Neural cell (in vitro differentiated cells): ENCODE data around the gene ST3GAL4. TPM values are rescaled to one million over a fixed set of nuclear protein-coding genes. Genes with fewer than 3 reads are reported as not detected.

Experiments used
- H2AFZ ChIP-seq: fragments of 200-600, 300-800 bp; sonication (generic), shearing (Covaris generic); 2 replicates; pipeline ENCODE4 v1.6.0; 2014; ENCODE audit warnings: low read depth, mild to moderate bottlenecking, antibody characterized with exemption, low read length, moderate library complexity
- H3F3A ChIP-seq: fragments of 200-600 bp; shearing (Covaris generic); 2 replicates; pipeline ENCODE4 v1.6.1; 2016; ENCODE audit warnings: mild to moderate bottlenecking, moderate library complexity, mixed read lengths, antibody characterized with exemption, low read length; ENCODE audit not compliant: insufficient read depth, poor library complexity, severe bottlenecking
- H3K27ac ChIP-seq: fragments of 200-600, 300-800 bp; sonication (generic), shearing (Covaris generic); 2 replicates; pipeline ENCODE4 v1.5.1; 2014; ENCODE audit warnings: mild to moderate bottlenecking, low read length, moderate library complexity
- H3K27me3 ChIP-seq: fragments of 300-800, 200-600 bp; sonication (generic), shearing (Covaris generic); 2 replicates; pipeline ENCODE4 v1.6.0; 2014; ENCODE audit warnings: mild to moderate bottlenecking, low read depth, low read length, moderate library complexity; ENCODE audit not compliant: insufficient read depth
- H3K36me3 ChIP-seq: fragments of 300-800, 200-600 bp; sonication (generic), shearing (Covaris generic); 2 replicates; pipeline ENCODE4 v1.5.1; 2014; ENCODE audit warnings: mild to moderate bottlenecking, antibody characterized with exemption, low read length, moderate library complexity; ENCODE audit not compliant: insufficient read depth
- H3K4me2 ChIP-seq: fragments of 300-800, 200-600 bp; sonication (generic), shearing (Covaris generic); 2 replicates; pipeline ENCODE4 v1.6.0; 2014; ENCODE audit warnings: mild to moderate bottlenecking, low read length
- H3K4me3 ChIP-seq: fragments of 300-800, 200-600 bp; sonication (generic), shearing (Covaris generic); 2 replicates; pipeline ENCODE4 v1.5.1; 2014; ENCODE audit warnings: mild to moderate bottlenecking, low read length, moderate library complexity
- H3K79me2 ChIP-seq: fragments of 200-600 bp; shearing (Covaris generic); replicated peaks from 2 replicates; pipeline ENCODE4 v1.6.0; 2014; ENCODE audit warnings: mild to moderate bottlenecking, low read length, moderate library complexity; ENCODE audit not compliant: insufficient read depth
- H3K9ac ChIP-seq: fragments of 300-800, 200-600 bp; sonication (generic), shearing (Covaris generic); 2 replicates; pipeline ENCODE4 v1.6.1; 2016; ENCODE audit warnings: mild to moderate bottlenecking, low read length, mixed read lengths
- H3K9me2 ChIP-seq: fragments of 200-600 bp; shearing (Covaris generic); 2 replicates; pipeline ENCODE4 v1.6.1; 2016; ENCODE audit warnings: mild to moderate bottlenecking, low read length, mixed read lengths; ENCODE audit not compliant: insufficient read depth
- H3K9me3 ChIP-seq: fragments of 200-600, 300-800 bp; sonication (generic), shearing (Covaris generic); 2 replicates; pipeline ENCODE4 v1.6.1; 2016; ENCODE audit warnings: mild to moderate bottlenecking, mixed run types, low read length, moderate library complexity, mixed read lengths
- H4K20me1 ChIP-seq: fragments of 200-600 bp; shearing (Covaris generic); 2 replicates; pipeline ENCODE4 v1.6.1; 2016; ENCODE audit warnings: mild to moderate bottlenecking, mixed run types; ENCODE audit not compliant: insufficient read depth
- CTCF ChIP-seq: fragments of 450-650 bp; IDR thresholded peaks from 2 replicates; pipeline ENCODE4 v1.5.1; 2014; ENCODE audit warnings: antibody characterized with exemption, mild to moderate bottlenecking, moderate library complexity; ENCODE audit not compliant: poor library complexity, severe bottlenecking
- EP300 ChIP-seq: fragments of 450-650 bp; conservative IDR thresholded peaks from 2 replicates; pipeline ENCODE4 v1.6.1; 2014; ENCODE audit warnings: antibody characterized with exemption, mild to moderate bottlenecking, moderate library complexity; ENCODE audit not compliant: poor library complexity, severe bottlenecking
- EZH2 ChIP-seq: fragments of 200-600, 300-800 bp; shearing (Covaris generic), sonication (generic); IDR thresholded peaks from 2 replicates; pipeline ENCODE4 v1.6.1; 2014; ENCODE audit warnings: antibody characterized with exemption, low read length, borderline replicate concordance, mild to moderate bottlenecking; ENCODE audit not compliant: insufficient read depth, poor library complexity, severe bottlenecking
- MXI1 ChIP-seq: fragments of 450-650 bp; conservative IDR thresholded peaks from 2 replicates; pipeline ENCODE4 v1.6.1; 2014; ENCODE audit warnings: antibody characterized with exemption, mild to moderate bottlenecking; ENCODE audit not compliant: poor library complexity, severe bottlenecking
- POLR2AphosphoS5 ChIP-seq: IDR thresholded peaks from 2 replicates; pipeline ENCODE4 v1.6.1; 2012
- RAD21 ChIP-seq: fragments of 450-650 bp; conservative IDR thresholded peaks from 2 replicates; pipeline ENCODE4 v1.6.1; 2014; ENCODE audit warnings: antibody characterized with exemption, mild to moderate bottlenecking, moderate library complexity
- REST ChIP-seq: IDR thresholded peaks from 2 replicates; pipeline ENCODE4 v1.6.1; 2012; ENCODE audit warnings: borderline replicate concordance
- SMC3 ChIP-seq: fragments of 450-650 bp; conservative IDR thresholded peaks from 2 replicates; pipeline ENCODE4 v1.6.1; 2014; ENCODE audit warnings: antibody characterized with exemption, mild to moderate bottlenecking, moderate library complexity; ENCODE audit not compliant: poor library complexity
- TAF1 ChIP-seq: IDR thresholded peaks from 2 replicates; pipeline ENCODE4 v1.6.1; 2012; ENCODE audit warnings: low read depth
- polyA plus RNA-seq: library from polyadenylated mRNA; depleted of rRNA; stranded (reverse); fragments of >200 nt; gene quantifications from 2 replicates; pipeline ENCODE4 v1.2.3, GENCODE V29; 2014

The ST3GAL4 gene
- polyA plus RNA-seq, 1 donor from 2014 or later = 46.1 TPM

- no peaks in the 10 kb centered on the region for H4K20me1 ChIP-seq
- no peak overlapping the region for H3K4me2 ChIP-seq
- H2AFZ ChIP-seq = no peak overlapping the region
- H3K9me3 ChIP-seq = no peaks in the 10 kb centered on the region
- H3K27me3 ChIP-seq = no peaks in the 10 kb centered on the region
- H3K79me2 ChIP-seq = no peaks in the 10 kb centered on the region
- no peaks in the 10 kb centered on the region for H3F3A ChIP-seq
- no peaks in the 10 kb centered on the region for H3K9me2 ChIP-seq
- no peak for TF ChIP-seq EP300
- TF ChIP-seq EZH2 = no peak
- no peak for TF ChIP-seq CTCF
- no peak for TF ChIP-seq REST
- no peak for TF ChIP-seq RAD21
- TF ChIP-seq POLR2AphosphoS5 = no peak
- TF ChIP-seq SMC3 = no peak
- TF ChIP-seq TAF1 = no peak
- TF ChIP-seq MXI1 = no peak
- no peak overlapping the region for H3K4me3 ChIP-seq
- no peak overlapping the region for H3K27ac ChIP-seq
- no peaks in the 10 kb centered on the region for H3K36me3 ChIP-seq
- H3K9ac ChIP-seq = no peak overlapping the region
Observed at GRCh38 chr11:126457817-126458216, 102.3 kb downstream of the ST3GAL4 start.

GRCh38 chr11:126459691-126460281 lies 104.3 kb downstream of the ST3GAL4 start:
- no peaks in the 10 kb centered on the region for H3F3A ChIP-seq
- TF ChIP-seq EP300 = no peak
- no peak for TF ChIP-seq TAF1
- TF ChIP-seq EZH2 = no peak
- no peak for TF ChIP-seq POLR2AphosphoS5
- TF ChIP-seq SMC3 = no peak
- no peak for TF ChIP-seq CTCF
- TF ChIP-seq RAD21 = no peak
- TF ChIP-seq REST = no peak
- no peak for TF ChIP-seq MXI1
- H2AFZ ChIP-seq = no peak overlapping the region
- no peak overlapping the region for H3K27ac ChIP-seq
- no peak overlapping the region for H3K4me2 ChIP-seq
- H3K79me2 ChIP-seq = no peaks in the 10 kb centered on the region
- H3K4me3 ChIP-seq = no peak overlapping the region
- no peaks in the 10 kb centered on the region for H3K36me3 ChIP-seq
- no peaks in the 10 kb centered on the region for H3K9me3 ChIP-seq
- H3K27me3 ChIP-seq = no peaks in the 10 kb centered on the region
- H3K9ac ChIP-seq = no peak overlapping the region
- no peaks in the 10 kb centered on the region for H3K9me2 ChIP-seq
- no peaks in the 10 kb centered on the region for H4K20me1 ChIP-seq
